A673 (cell line): Measurements from ENCODE around the gene CMPK2.

Source experiments
- CTCF ChIP-seq: fragments of 300-800, 200-600 bp; sonication (generic); conservative IDR thresholded peaks from 2 replicates; pipeline ENCODE4 v1.5.1; 2017; ENCODE audit warnings: low read depth, mild to moderate bottlenecking, antibody characterized with exemption, low read length, moderate library complexity, mixed read lengths
- EZH2 ChIP-seq: fragments of 200-600 bp; sonication (generic); IDR thresholded peaks from 2 replicates; pipeline ENCODE4 v1.6.1; 2017; ENCODE audit warnings: borderline replicate concordance, low read depth, mild to moderate bottlenecking, mixed read lengths, antibody characterized with exemption, low read length; ENCODE audit not compliant: poor library complexity, severe bottlenecking

DNA sequence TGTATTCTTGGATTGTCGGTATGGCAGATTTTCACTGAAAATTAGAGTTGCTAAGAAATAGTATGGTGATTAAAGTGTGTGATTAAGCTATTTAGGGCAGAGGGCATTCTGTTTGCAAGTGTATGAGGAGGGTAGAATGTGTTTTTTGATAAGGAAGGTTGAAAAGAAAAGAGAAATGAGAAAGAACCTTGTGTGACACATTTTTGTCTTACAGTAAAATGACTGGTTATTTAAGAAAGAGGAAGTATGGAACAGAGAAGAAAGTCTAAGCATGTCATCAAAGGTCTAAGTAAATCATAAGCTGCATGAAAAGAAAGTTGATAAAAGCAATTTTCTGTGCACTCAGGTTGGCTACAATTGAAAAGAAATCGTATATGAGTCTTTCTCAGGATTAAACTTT lies 6.7 kb upstream of the CMPK2 start:
- TF ChIP-seq CTCF (no peak), EZH2 (no peak)
